ENCODE results near the gene DHX15. TPM values are rescaled to one million over a fixed set of nuclear protein-coding genes. Genes with fewer than 3 reads are reported as not detected.

The DHX15 gene
- total and polyA plus RNA-seq, 9 of the 15 experiments (the other 6 are each of a cell fraction or from before 2014, with no cell fraction given): 165 to 287 (median 208) TPM

GRCh38 chr4:24511371-24512063 is 72.8 kb downstream of the DHX15 start (continued):
- TF ChIP-seq ZKSCAN1 (IDR thresholded peaks at IDR 0.05; ENCODE audit: low read depth, low read length) (no peak), PCBP2 (IDR thresholded peaks at IDR 0.05; ENCODE audit: low read depth, low read length, poor library complexity, severe bottlenecking) (no peak)

GRCh38 chr4:24510091-24510490 is 74.3 kb downstream of the DHX15 start:
- 77% methylated on average over 5 of the region's 5 CpGs for WGBS (ENCODE audit: insufficient coverage, low coverage, missing lambda C conversion rate)
- H2AFZ ChIP-seq (ENCODE audit: low read depth, low read length): no peak overlapping the region
- no peak overlapping the region for H3K4me3 ChIP-seq
- H4K20me1 ChIP-seq (replicated peaks; ENCODE audit: control insufficient read depth, insufficient read depth, low read length): no peaks in the 10 kb centered on the region
- H3K4me2 ChIP-seq (ENCODE audit: insufficient read depth, low read length): no peak overlapping the region
- H3K9me1 ChIP-seq (ENCODE audit: control insufficient read depth, insufficient read depth, low read length): no peaks in the 10 kb centered on the region
- no peak overlapping the region for H3K9ac ChIP-seq (ENCODE audit: insufficient read depth in 1 of 2, low read depth in 2 of 2, low read length in 2 of 2)
- CTCF ChIA-PET (ENCODE audit: low intra/inter-chr PET ratio): no interaction called here
- in situ Hi-C loops (cut with MboI) (no loop called here), intact Hi-C loops (cut with micrococcal nuclease) (no loop called here)
- ATAC-seq: no peak
- peaks cover 10% of the 10 kb centered on the region; the same call in 1 of the 3 replicates for H3K36me3 ChIP-seq (ENCODE audit: control insufficient read depth, insufficient read depth, low read length)
- no TSS peak for BruUV-seq (replicated peaks)
- no peaks in the 10 kb centered on the region for H3K9me3 ChIP-seq (replicated peaks; ENCODE audit: control insufficient read depth, insufficient read depth, low read depth, low read length)
- peaks cover 0 to 10% of the 10 kb centered on the region in 2 experiments; a peak in 1 of 5 replicates for H3K27me3 ChIP-seq (ENCODE audit: control insufficient read depth in 2 of 2, insufficient read depth in 2 of 2, low read length in 2 of 2)
- no peaks in the 10 kb centered on the region for H3K4me1 ChIP-seq (replicated peaks in 1 of 2; ENCODE audit: control insufficient read depth in 2 of 2, insufficient read depth in 2 of 2, low read length in 2 of 2)
- TF ChIP-seq PHF8 (IDR thresholded peaks at IDR 0.05; ENCODE audit: borderline replicate concordance, low read length) (no peak), ZNF184 (CRISPR knock-in tag; IDR thresholded peaks at IDR 0.05) (no peak), HEY1 (CRISPR knock-in tag; IDR thresholded peaks at IDR 0.05; ENCODE audit: borderline replicate concordance) (no peak), CGGBP1 (CRISPR knock-in tag; IDR thresholded peaks at IDR 0.05) (no peak), TAL1 (IDR thresholded peaks at IDR 0.05) (no peak), NR2F6 (CRISPR knock-in tag; IDR thresholded peaks at IDR 0.05) (no peak)
- POLR2A ChIA-PET: interaction anchor here (0.6 kb wide), 1 partner anchor 51 kb away, joined by 3 read pairs; no protein-coding TSS in a partner anchor
- no peaks in the 10 kb centered on the region for H3K79me2 ChIP-seq (ENCODE audit: control insufficient read depth, insufficient read depth, low read length)
- DNase-seq (ENCODE audit: extremely low read depth in 1 of 4, low spot score in 3 of 4): no peak
- no peak for FAIRE-seq
- no peak overlapping the region for H3K27ac ChIP-seq (ENCODE audit: extremely low read depth, low read depth, low read length)

All from K562 (cell line).